Heart right ventricle (tissue), 16 donors: Measurements from ENCODE around the gene ZNF502. TPM values are rescaled to one million over a fixed set of nuclear protein-coding genes. Genes with fewer than 3 reads are reported as not detected.

Experiments
- ATAC-seq, 8 donors: fragments of 200-7000 bp; cut with Tn5 transposase; one replicate each; pipeline ENCODE4 v1.9.1; 2020; ENCODE audit warnings: mild to moderate bottlenecking in 8 of 8, moderate library complexity in 8 of 8, moderate number of reproducible peaks in 1 of 8
- DNase-seq, 2 donors: peaks; one replicate each; pipeline ENCODE4 v3.0.0-alpha.2; 2020
- H3K27ac ChIP-seq, 10 donors: fragments of 200-600 bp; sonication (generic) in 2 of 10; one replicate each; pipeline versions ENCODE4 v1.5.0 to v1.8.0; 2020 to 2022; ENCODE audit warnings: mild to moderate bottlenecking in 3 of 10
- H3K27me3 ChIP-seq, 7 donors: fragments of 200-600 bp; one replicate each; pipeline ENCODE4 v1.8.0; 2021 to 2022; ENCODE audit warnings: mild to moderate bottlenecking in 2 of 7
- H3K36me3 ChIP-seq, 9 donors: fragments of 200-600 bp; sonication (generic) in 1 of 9; one replicate each; pipeline versions ENCODE4 v1.5.0 to v1.8.0; 2020 to 2022; ENCODE audit warnings: mild to moderate bottlenecking in 2 of 9
- H3K4me1 ChIP-seq, 9 donors: fragments of 200-600 bp; sonication (generic) in 1 of 9; one replicate each; pipeline versions ENCODE4 v1.5.0 to v1.8.0; 2020 to 2022; ENCODE audit warnings: mild to moderate bottlenecking in 4 of 9
- H3K4me3 ChIP-seq, 10 donors: fragments of 200-600 bp; sonication (generic) in 2 of 10; one replicate each; pipeline versions ENCODE4 v1.5.0 to v1.8.0; 2020 to 2022; ENCODE audit warnings: mild to moderate bottlenecking in 7 of 10, moderate library complexity in 2 of 10
- H3K9me3 ChIP-seq, 11 donors: fragments of 200-600 bp in 10 of 11; sonication (generic) in 2 of 11; one replicate each; pipeline versions ENCODE4 v1.5.0 to v1.8.0; 2013 to 2022; ENCODE audit warnings: mild to moderate bottlenecking in 2 of 11, control low read depth in 1 of 11, moderate library complexity in 1 of 11
- WGBS, 2 donors: extraction: QIAGEN DNeasy Blood & Tissue Kit; methylation state at CpG; one replicate each; pipeline ENCODE4 v1.1.7; 2013; ENCODE audit warnings: inconsistent platforms in 1 of 2; 5-methylcytosine and 5-hydroxymethylcytosine counted together
- intact Hi-C, 10 donors: fragments of 100-400 bp; cut with DNase I; formaldehyde crosslinking; loops; one replicate each; pipeline versions ENCODE4 v1.11.1 to v1.14.2; 2022
- polyA plus RNA-seq, 2 donors: library from polyadenylated mRNA; stranded (reverse); fragments of 200-250 nt; gene quantifications; one replicate each; pipeline ENCODE4 v1.2.3, GENCODE V29; 2013
- total RNA-seq, 10 donors: library from RNA; stranded (reverse); fragmentation: NEBNext Ultra II Directional in 3 of 10; extraction: Animal tissue kit (Norgen Biotek cat#: 25700) in 3 of 10; gene quantifications; one replicate each; pipeline versions ENCODE4 v1.2.1 to v1.2.4, GENCODE V29; 2021 to 2023
- TF ChIP-seq, protein P1 (sequence below), 9 donors: fragments of 200-600 bp; sonication (generic) in 2 of 9; IDR thresholded peaks; one replicate each; pipeline versions ENCODE4 v1.5.0 to v1.8.0; 2021 to 2022; ENCODE audit warnings: antibody characterized with exemption in 9 of 9, mild to moderate bottlenecking in 5 of 9, moderate library complexity in 1 of 9
- donor health status: Arrhythmogenic right ventricular cardiomyopathy.
- donor health status: ischemic (EF 13 %, LVEDD 7.1; RV severe dilation, severe dysfunction).
- donor health status: healthy with polysubstance abuse.
- donor health status: DM: no; HTN: yes; CAD: no.
- donor health status: DM: no; HTN: no; CAD: no.
- donor health status: ischemic (EF 25% LVEDD 6.9; RV normal size, moderate dysfunction).
- donor health status: ischemic (EF 25% LVEDD 5.7; RV mildly dilated, moderate dysfunction).
- donor health status: healthy.
- donor health status: DM: yes; HTN: yes; CAD: no.
- donor health status: Ischemic cardiomyopathy.
- donor health status: ischemic (EF 35%, LVEDD 5.7; RV mildly dilated, moderate dysfunction).
- donor health status: nonischemic (EF 11% LVEDD 7.7; RV severe dilation, severe dysfunction).
- donor health status: DM: yes; HTN: yes; CAD: no.
- donor health status: PGD.
- donor health status: ischemic (EF 29% LVEDD 5.4; RV normal size, mild dysfunction).
- donor health status: nonischemic (EF 23%, LVEDD 6.1; RV moderate dilation, normal function).

The ZNF502 gene
- total and polyA plus RNA-seq, 12 donors = 1.9 to 4.6 (median 3.2) TPM

DNA sequence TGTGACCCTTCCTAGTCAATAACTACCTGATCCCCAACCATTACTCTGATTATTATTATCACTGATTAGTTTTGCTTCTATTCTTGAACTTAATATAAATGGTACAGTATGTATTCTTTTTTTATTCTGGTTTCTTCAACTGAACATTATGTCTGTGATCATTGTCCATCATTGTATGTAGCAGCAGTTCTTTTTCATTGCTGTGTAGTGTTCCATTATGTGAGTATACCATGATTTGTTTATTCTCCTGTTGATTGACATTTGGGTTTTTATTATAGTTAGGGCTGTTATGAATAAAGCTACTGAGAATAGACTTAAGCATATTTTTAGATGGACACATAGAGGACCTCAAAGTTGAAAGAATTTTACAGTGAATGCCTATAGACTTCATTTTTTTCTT is 51.8 kb downstream of the ZNF502 start:
- no peaks in the 10 kb centered on the region for H3K27me3 ChIP-seq
- intact Hi-C loops = loop anchor here in 4 of 10 donors (5.0 to 10.0 kb wide), 4 partner anchors 52 to 249 kb away; partner anchors contain the start of genes TMEM42 (in 4 of the 4) and ZNF502 (in 1 of the 4)
- DNase-seq = no peak
- no peak overlapping the region for H3K27ac ChIP-seq
- peaks cover 0 to 6% (median under 1%) of the 10 kb centered on the region in 9 donors for H3K36me3 ChIP-seq
- H3K9me3 ChIP-seq = peaks cover 0 to 25% (median 0%) of the 10 kb centered on the region in 11 donors
- ATAC-seq = no peak
- peaks cover 0 to 21% (median 12%) of the 10 kb centered on the region in 9 donors for H3K4me1 ChIP-seq
- no peak overlapping the region for H3K4me3 ChIP-seq
- TF ChIP-seq, protein P1, sequence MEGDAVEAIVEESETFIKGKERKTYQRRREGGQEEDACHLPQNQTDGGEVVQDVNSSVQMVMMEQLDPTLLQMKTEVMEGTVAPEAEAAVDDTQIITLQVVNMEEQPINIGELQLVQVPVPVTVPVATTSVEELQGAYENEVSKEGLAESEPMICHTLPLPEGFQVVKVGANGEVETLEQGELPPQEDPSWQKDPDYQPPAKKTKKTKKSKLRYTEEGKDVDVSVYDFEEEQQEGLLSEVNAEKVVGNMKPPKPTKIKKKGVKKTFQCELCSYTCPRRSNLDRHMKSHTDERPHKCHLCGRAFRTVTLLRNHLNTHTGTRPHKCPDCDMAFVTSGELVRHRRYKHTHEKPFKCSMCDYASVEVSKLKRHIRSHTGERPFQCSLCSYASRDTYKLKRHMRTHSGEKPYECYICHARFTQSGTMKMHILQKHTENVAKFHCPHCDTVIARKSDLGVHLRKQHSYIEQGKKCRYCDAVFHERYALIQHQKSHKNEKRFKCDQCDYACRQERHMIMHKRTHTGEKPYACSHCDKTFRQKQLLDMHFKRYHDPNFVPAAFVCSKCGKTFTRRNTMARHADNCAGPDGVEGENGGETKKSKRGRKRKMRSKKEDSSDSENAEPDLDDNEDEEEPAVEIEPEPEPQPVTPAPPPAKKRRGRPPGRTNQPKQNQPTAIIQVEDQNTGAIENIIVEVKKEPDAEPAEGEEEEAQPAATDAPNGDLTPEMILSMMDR (IDR thresholded peaks at IDR 0.05) = no peak

DNA sequence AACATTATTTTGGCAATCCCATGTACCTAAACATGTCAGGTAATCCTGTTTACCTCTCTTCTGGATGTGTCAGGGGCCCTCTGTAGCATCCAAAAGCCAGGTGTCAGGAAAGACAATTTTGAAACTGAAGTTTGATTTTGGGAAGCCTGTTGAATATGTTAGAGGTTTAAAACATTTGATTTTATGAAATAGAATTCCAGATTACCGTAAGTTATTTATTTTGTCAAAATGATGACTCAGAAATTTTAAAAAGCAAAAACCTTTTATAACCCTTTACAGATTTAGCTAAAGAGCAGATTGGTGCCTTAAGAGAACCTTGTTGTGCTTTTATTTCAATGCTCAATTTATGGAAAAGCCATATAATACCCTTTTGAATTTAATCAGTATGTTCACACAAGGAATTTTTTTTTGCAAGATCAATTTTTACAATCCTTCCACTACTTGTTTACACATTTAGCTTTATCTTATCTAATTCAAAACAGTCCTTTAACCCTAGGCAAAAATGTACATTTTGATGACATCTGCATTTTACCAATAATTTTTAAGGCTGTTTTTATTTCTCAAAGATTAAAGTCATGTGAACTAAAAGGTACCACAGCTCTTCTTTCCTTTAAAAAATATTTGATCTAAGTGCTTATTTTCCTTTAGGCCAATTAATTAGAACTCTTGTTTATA is 59.1 kb downstream of the ZNF502 start:
- H3K27ac ChIP-seq = no peak overlapping the region
- H3K27me3 ChIP-seq = no peaks in the 10 kb centered on the region
- TF ChIP-seq, protein P1 (IDR thresholded peaks at IDR 0.05) = no peak
- ATAC-seq = no peak
- WGBS, 2 donors = 100% methylated on average over 1 of the region's 1 CpG
- peaks cover 0 to 18% (median 0%) of the 10 kb centered on the region in 9 donors for H3K36me3 ChIP-seq
- DNase-seq = no peak
- intact Hi-C loops = no loop called here
- peaks cover 0 to 60% (median 17%) of the 10 kb centered on the region in 11 donors for H3K9me3 ChIP-seq
- H3K4me3 ChIP-seq = no peak overlapping the region
- H3K4me1 ChIP-seq = no peaks in the 10 kb centered on the region

DNA sequence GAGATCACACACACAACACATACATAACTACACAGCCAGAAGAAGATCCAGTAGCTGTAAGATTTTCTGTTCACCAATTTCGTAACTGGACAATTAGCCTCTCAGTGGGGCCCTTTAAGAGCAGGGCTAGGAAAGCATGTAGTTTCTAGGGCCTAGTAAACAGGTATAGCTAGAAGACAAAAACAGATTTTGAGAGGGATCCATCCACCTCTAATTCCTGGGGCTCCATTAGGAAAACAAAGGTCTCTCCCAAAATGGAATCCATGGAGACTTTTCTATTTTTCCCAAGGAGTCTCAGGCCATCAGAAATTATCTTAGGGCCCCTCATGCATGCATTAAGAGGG is 59.6 kb downstream of the ZNF502 start:
- no peaks in the 10 kb centered on the region for H3K4me1 ChIP-seq
- TF ChIP-seq, protein P1 (IDR thresholded peaks at IDR 0.05) = no peak
- no peaks in the 10 kb centered on the region for H3K27me3 ChIP-seq
- peaks cover 0 to 60% (median 17%) of the 10 kb centered on the region in 11 donors for H3K9me3 ChIP-seq
- H3K36me3 ChIP-seq = peaks cover 0 to 18% (median 0%) of the 10 kb centered on the region in 9 donors
- intact Hi-C loops = no loop called here
- H3K27ac ChIP-seq = no peak overlapping the region
- WGBS, 2 donors = 95 to 100% methylated on average over 1 of the region's 1 CpG
- H3K4me3 ChIP-seq = no peak overlapping the region
- ATAC-seq (no peak), DNase-seq (no peak)

Other genes starting within 250 kb of the ZNF502 start
- gene ZNF445, start 235.0 kb upstream of the ZNF502 start, total RNA-seq = 10 to 100 TPM; 11.3 to 18.6 (median 15.7) TPM
- gene ZNF445, start 235.0 kb upstream of the ZNF502 start, polyA plus RNA-seq = 1 to 10 TPM; 1.6 to 5.6 TPM
- gene ZKSCAN7, start 157.5 kb upstream of the ZNF502 start, total RNA-seq = 1 to 10 TPM; 1.6 to 3.9 (median 2.4) TPM
- gene ZKSCAN7, start 157.5 kb upstream of the ZNF502 start, polyA plus RNA-seq = 1 to 10 TPM; 1.2 to 2.6 TPM
- gene ZNF660, start 127.7 kb upstream of the ZNF502 start, total RNA-seq = 1 to 10 TPM in 7 of 10 donors, under 1 TPM in 3; 0.69 to 2.5 (median 1.3) TPM
- 1 to 10 TPM in 1 of 2 donors, under 1 TPM in 1; 0.41 to 1.1 TPM for gene ZNF660, start 127.7 kb upstream of the ZNF502 start, polyA plus RNA-seq
- 10 to 100 TPM; 11.2 to 14.8 (median 12.9) TPM for gene ZNF197, start 87.6 kb upstream of the ZNF502 start, total RNA-seq
- 1 to 10 TPM; 4.5 to 9.4 TPM for gene ZNF197, start 87.6 kb upstream of the ZNF502 start, polyA plus RNA-seq
- gene ZNF35, start 63.9 kb upstream of the ZNF502 start, total RNA-seq = 10 to 100 TPM in 1 of 10 donors, 1 to 10 TPM in 9; 4.8 to 10.2 (median 6.4) TPM
- 1 to 10 TPM; 4.1 to 4.5 TPM for gene ZNF35, start 63.9 kb upstream of the ZNF502 start, polyA plus RNA-seq
- 1 to 10 TPM; 3.0 to 8.7 (median 4.8) TPM for gene ZNF501, start 17.0 kb downstream of the ZNF502 start, total RNA-seq
- gene ZNF501, start 17.0 kb downstream of the ZNF502 start, polyA plus RNA-seq = 1 to 10 TPM; 1.5 to 1.7 TPM
- 10 to 100 TPM; 27.7 to 36.6 (median 34.8) TPM for gene KIAA1143, start 49.0 kb downstream of the ZNF502 start, total RNA-seq
- 10 to 100 TPM in 1 of 2 donors, 1 to 10 TPM in 1; 9.9 to 11.3 TPM for gene KIAA1143, start 49.0 kb downstream of the ZNF502 start, polyA plus RNA-seq
- 1 to 10 TPM in 1 of 10 donors, under 1 TPM in 9; 0.17 to 1.9 (median 0.50) TPM for gene KIF15, start 49.1 kb downstream of the ZNF502 start, total RNA-seq
- gene KIF15, start 49.1 kb downstream of the ZNF502 start, polyA plus RNA-seq = under 1 TPM; 0.22 to 0.32 TPM
- gene TMEM42, start 149.3 kb downstream of the ZNF502 start, total RNA-seq = 10 to 100 TPM in 6 of 10 donors, 1 to 10 TPM in 4; 8.4 to 13.1 (median 11.2) TPM
- 10 to 100 TPM; 11.6 to 18.7 TPM for gene TMEM42, start 149.3 kb downstream of the ZNF502 start, polyA plus RNA-seq
- gene TGM4, start 161.9 kb downstream of the ZNF502 start, total RNA-seq = not detected
- not detected for gene TGM4, start 161.9 kb downstream of the ZNF502 start, polyA plus RNA-seq